Stimulated activated CD4-positive, alpha-beta T cell treated with anti-CD3 and anti-CD28 coated beads, Interleukin-4, amount 100 ng/mL, for 48 hours (primary cell): ENCODE data around the gene KCNE1.
A peak's percentile ranks its signal among the peaks of the same experiment; 100 is the strongest.
"Not testable (repeated sequence)": the region's sequence is repeated elsewhere in the genome, so short reads cannot be mapped to it uniquely, and the experiment has no call there.

ENCODE experiments used
- DNase-seq, 2 donors: peaks; one replicate each; pipeline ENCODE4 v3.0.0-alpha.2; 2020; ENCODE audit warnings: low read depth in 2 of 2

Gene KCNE1

DNA sequence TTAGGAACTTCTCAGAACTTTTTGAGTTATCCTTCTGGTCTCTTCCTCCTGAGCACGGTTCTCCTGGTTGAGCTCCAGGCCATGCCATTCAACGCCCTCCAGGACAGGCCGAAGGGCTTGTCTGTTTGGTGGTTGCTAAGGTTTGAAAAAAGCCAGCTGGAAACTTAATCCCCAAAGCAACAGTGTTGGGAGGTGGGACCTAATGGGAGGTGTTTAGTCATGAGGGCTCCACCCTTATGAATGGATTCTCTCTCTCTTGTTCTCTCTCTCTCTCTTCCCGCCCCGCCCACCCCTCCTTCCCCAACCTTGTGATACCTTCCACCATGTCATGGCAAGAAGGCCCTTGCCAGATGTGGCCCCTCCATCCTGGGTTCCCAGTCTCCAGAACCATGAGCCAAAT is 829 bp downstream of the KCNE1 start:
- no peak for DNase-seq

DNA sequence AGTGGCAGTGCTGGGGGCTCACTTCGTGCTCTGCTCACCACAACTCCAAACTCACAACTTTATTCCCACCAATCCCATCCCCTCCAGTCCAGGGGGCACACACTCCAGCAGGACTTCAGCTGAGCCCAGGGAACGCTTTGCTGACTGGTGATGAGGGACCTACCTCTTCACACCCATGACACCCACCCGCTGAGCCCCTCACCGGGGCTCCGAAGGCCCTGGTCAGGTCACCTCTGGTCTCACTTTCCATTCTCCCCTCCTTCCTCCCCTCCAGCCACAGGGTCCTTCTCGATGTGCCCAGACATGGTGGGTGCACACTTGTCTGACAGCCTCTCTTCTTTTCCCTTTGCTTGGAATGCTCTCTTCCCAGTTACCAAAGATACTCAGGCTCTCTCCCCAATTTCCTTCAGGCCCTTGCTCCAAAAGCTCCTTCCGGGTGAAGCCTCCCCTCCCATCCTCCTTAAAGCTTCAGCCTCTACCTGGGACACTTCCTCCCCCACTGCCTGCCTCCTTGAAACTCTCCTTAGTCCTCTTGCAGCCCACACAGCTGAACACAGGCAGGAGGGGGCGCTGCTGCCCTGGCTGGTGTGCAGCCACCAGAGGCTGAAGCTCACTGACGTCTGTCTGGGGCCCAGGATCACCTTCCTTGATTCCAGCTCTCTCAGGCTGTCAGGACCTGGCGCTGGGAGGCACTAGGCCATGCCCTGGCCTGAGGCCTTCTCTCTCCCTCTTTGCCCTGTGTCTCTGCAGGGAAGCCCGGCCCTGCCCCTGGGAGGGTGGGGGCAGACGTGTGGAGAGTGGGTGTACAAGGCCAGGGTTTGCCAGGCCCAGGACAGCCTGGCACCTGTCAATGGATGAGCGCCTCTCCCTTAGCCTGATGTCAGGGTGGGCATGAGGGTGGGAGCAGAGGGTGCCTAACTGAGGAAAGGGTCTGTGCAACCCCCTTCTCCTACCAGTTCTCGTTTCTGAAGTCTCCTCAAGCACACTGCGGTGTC is 1.6 kb downstream of the KCNE1 start:
- peak; percentile 64 to 68 for DNase-seq

DNA sequence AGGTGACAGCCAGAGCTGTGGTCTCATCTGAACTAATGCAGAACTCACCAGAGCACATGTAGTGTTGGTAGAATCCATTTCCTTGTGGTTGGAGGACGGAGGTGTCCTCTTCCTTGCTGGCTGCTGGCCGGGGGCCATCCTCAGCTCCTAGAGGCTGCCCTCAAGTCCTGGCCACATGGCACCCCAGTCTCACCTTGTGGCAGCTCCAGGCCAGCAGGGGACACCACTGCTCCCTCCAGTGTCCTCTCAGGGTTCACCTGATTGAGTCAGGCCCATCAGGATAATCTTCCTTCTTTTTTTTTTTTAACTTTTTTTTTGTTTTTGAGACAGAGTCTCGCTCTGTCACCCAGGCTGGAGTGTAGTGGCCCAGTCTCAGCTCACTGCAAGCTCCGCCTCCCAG is 2.9 kb downstream of the KCNE1 start:
- DNase-seq, result no peak

DNA sequence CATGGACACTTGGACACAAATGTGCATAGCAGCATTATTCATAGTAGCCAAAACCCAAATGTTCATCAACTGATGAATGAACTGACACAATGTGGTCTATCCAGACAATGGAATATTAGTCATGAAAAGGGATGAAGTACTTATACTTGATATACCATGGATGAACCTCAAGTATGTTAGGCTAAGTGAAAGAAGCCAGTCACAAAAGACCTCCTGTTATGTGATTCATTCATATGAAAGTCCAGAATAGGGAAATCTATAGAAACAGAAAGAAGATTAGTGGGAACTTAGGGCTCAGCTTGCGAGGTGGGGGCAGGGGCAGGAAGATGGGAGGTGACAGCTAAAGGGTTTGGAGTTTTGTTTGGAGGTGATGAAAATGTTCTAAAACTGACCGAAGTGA is 7.4 kb downstream of the KCNE1 start:
- DNase-seq, result no peak

DNA sequence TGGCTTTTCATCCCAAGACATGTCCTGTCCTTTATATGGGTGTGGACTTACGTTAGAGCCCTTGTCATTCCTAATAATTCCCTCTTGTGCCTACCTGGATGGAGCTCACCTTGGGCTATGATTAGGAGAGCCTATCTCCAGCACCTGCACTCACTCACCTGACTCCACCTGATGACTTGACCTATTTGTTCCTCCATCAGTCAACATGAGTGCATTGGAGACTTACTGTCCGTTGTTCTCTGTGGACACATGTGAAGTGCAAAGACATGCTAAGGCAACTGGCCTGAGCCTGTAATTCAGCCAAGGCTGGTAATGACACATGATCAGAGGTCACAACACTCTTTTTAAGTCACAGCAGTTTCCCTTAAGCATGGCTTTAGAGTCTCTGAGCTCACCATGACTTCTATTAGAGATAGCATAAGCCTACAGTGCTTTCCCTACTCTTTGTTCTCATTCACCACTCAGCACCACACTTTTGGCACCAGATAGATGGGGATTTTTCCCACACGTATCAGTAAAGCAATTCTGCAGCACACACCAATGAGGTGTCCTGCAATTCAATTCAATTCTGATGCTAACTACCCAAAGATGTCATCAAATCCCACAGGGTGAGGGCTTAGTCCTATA is 9.4 kb downstream of the KCNE1 start:
- DNase-seq, result no peak

DNA sequence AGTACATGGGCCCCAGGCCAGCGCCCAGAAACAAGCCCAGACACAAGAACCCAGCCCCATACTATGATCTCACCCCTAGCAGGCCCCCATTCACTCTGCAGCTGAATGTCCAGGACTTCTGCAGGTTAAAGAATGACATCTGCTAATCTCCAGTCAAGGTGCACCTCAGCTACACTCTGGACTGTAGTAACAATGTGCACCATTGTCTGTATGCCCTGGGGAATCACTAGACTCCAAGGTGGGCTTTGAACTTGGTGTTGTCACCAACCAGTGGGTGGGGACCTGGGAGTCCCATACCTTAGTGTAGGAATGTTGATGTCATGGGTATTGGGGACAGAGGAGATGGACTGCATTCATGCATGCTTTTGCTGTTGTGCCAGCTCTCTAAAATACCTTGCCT is 10.3 kb downstream of the KCNE1 start:
- no peak for DNase-seq

DNA sequence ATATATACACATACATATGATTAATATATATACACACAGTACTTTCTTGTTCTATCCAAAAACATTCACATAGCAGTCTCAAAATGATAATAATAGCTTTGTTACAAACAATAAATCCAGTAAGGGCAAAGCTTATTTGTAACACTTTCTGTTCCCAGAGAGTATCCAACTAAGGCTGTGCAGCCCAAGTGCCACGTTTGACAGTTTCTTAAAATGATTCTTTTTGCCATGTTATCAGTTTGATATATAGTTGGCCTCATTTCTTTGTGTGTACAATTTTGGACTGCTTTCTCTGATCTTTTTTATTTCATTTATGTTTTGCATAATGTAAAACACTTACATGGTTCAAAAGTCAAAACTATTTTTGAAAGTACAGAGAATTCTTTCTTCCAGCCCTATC is 11.8 kb downstream of the KCNE1 start:
- no peak for DNase-seq

DNA sequence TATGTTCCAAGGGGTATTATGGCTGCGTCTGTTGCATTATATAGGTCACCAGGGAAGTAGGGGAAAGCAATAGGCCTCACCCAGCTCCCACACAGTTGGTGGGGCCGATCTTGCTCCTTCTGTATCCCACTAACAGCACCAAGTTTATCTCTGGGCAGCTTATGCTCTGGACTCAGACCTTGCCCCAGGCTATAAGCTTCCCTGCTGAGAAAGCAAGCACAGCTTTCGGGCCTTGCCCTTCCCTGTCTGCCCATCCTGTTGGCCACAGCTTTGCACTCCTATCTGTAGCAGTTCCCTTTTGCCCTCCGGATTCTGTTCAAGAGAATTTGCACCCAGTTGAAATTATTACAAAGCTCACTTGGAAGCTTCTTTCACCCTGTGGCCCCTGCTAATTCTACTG is 12.9 kb downstream of the KCNE1 start:
- no peak for DNase-seq

DNA sequence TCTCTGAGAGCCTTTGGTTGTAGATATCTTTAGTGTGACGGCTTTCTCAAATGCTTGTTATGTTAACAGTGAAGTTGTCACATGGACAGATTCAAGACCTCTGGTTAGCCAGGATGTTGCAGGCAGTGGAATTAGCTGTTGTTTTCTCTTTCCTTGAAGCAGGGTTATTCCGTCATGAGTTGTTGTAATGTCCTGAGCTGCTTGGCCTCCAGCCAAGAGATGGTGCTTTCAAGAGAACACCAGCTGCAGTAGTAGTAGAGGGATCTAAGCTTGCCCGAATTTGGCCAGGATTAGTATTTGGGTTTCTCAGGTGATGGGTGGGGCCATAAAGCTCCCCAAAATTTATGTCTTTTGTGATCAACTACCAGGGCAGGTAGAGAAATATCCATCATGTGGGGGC is 13.4 kb downstream of the KCNE1 start:
- no peak for DNase-seq

DNA sequence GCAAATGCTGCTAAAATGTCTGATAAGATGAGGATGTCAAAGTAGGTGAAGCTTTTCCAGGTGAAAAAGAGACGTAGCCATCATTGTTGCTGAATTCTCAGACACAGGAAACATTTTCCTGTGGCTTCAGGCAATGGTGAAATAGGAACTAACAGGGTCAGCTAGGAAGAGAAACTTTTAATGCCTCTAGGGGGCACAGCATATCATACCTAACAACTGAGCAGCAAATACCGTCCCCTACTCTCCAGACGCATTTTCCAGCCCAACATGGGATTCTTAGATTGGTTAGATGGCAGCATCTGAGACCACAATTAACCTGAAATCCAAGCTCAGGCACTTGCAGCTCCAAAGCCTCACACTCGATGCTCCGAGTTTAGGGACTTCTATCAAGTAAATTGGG is 28.2 kb downstream of the KCNE1 start:
- DNase-seq, result not testable (repeated sequence)

DNA sequence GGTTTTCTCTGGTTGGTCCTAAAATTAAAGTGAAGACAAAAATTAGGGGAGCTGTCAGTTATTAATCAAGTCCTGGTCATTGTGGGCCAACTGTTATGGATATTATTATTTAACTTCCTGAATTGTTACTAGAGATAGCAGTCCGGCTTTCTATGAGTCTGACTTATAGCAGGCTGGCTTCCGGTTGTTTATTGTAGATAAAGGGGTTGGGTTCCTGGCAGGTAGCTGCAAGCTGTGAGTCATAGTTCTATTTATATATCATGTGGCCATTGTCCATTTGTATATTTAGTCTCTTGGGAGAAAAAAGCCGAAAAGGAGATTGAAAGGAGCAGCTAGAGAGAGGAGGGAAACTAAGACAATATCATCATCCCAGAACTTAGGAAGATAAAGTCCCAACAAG is 28.6 kb downstream of the KCNE1 start:
- DNase-seq, result not testable (repeated sequence)

DNA sequence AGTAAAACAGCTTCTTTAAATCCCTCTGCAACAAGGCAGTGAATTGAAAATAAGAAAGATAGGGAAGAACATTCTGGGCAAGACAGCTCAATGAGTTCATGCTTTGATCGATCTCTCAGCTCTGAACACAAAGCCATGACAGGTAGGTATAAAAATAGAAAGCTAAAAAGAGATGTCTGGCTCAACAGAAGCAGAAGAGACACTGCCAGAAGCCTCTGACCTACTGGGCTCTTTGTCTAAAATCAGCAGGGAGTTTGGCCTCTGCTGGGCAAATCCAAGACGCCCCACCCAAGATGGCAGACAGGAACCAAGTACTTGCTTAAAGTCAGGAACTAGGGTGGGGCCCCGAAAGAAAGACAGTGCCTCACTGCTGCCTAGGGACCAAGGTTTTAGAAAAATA is 44.7 kb downstream of the KCNE1 start:
- DNase-seq, result not testable (repeated sequence)

DNA sequence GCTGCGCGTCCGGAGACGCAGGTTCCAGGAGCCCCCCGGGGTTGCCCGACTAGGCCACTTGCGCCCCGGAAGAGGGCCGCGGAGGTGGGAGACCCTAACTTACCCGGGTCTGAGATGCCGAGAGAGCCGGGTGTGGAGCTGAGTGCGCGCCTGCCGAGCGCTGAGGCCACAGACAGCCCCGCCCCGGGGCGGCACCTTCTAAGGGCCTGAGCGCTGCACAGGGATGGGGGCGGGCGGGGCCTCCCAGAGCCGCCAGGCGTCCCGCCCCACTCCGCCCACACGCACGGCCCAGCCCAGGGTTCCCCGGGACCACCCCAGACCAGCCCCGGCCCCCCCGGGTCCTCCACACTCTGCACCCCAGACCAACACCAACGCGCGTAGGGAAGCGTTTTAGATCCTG is 52.6 kb downstream of the KCNE1 start:
- DNase-seq, result not testable (repeated sequence)

DNA sequence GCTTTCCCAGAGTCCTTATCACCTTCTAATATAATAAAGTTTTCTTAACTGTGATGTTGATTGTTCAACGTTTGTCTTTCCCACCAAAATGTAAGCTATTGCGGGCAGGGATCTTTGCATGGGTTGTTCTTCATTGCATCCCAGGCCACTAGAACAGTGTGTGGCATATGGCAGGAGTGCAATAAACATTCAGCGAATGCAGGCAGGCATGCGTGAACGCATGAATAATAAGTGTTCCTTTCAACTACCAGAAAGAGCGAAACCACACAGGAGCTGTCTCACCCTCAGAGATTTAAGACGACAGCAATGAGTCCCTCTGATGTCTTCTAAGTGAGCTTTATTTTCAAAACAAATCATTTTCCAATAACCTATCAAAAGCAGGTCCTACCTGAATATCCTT is 53.7 kb downstream of the KCNE1 start:
- not testable (repeated sequence) for DNase-seq

DNA sequence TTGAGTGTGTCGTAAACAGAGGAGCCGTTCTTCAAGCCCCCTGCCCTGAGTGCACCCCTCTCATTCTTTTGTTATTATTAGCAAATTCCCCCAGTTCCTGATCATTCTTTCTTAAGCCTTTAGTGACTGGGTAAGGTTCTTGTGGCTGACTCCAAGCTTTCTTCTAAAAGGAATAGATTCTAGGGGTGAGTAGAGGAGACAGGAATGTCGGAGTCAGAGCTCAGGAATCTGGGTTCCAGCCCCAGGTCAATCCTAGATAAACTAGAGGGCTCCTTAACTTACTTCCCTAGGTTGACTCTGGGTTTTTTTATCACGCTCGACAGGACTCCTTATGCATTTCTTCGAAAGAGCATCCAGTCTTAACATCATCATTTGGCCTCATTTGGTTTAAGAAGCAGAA is 55.8 kb downstream of the KCNE1 start:
- not testable (repeated sequence) for DNase-seq

DNA sequence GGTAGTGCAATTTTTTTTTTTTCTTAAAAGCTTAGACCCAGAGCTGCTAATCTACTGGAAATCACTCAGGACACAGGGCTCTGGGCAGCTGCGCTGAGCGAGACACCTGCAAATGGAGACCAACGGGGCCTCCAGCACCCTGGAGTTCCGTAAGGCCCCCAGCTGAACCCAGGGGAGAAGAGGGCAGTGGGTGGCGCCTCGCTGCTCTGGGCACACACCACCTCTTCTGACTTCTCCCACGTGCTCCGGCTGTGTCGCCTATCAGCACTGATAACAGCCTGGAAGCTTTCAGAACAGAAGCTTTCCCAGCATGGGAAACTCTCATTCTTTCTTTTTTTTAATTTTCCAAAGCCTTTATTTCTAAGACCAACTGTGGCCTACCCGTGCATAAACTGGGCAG is 56.4 kb downstream of the KCNE1 start:
- DNase-seq, result not testable (repeated sequence)

DNA sequence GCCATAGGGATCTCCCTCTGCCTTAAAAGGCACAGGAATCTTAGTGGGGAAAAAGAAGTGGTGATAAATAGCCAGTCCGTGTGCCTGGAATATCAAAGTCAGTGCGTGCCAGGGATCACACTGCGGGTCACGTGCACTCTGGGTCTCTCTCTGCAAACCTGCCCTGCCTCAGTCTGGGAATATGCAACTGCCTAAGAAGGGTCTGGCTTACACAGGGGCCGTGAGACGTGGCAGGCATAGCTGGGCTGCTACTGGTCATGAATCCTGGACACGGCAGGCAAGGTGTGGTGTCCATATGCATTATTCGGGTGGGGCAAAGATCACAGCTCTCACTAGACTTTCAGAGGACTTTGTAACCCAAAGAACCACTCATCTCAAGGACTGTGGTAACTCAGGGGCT is 65.0 kb downstream of the KCNE1 start:
- not testable (repeated sequence) for DNase-seq

DNA sequence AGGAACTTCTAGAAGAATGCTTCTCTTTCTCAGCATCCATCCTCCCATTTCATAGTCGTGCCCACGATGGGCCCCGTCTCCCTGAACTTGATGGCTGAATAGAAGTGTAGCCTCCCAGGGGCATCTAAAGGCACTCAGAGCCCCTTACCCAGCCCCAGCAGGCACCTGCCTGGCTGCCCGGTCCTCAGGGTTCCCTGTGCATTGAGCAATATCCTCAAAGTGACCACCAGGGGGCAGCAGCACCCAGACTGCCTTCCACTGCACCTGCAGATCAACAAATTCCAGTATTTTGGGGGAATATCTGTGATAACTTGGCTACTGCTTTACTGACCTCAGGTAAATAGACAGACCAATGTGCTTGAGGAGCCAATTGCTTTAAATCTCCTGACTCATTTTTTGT is 68.5 kb downstream of the KCNE1 start:
- not testable (repeated sequence) for DNase-seq

DNA sequence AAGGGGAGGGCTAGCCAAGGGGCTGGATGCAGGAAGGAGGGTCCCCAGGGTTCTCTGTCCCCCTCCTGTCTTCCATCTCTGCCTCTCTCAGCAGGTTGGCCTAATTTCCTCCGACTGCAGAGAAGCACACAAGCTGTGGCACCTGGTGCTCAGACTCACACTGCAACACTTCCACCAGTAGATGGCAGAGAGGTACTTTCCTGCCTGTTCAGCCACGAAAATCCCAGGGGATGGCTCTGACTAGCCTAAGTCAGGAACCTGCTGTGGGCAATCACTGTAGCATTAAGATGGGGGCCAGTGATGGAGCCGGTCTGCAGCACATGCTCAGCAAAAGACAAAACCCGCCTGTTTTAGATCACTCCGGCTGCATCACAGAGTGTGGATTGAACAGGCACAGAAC is 82.3 kb downstream of the KCNE1 start:
- not testable (repeated sequence) for DNase-seq

DNA sequence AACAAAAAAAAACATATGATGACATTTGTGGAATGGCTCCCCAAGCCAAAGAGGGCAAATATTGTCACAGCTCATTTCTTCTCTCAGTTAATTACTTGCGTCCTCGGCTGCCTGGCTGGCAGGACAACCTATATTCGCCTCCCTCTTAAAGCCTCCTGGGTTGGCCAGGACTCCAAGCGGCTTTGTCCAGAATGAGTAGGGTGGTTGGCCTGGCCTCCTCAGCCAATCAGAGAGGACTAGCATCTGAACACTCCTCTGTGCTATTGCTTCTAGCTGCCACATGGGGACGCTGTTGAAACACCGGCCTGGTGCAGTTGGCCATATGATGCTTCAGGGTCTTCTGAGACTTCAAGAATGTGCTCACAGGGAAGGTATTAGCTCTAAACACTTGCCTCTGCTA is 83.6 kb downstream of the KCNE1 start:
- not testable (repeated sequence) for DNase-seq

DNA sequence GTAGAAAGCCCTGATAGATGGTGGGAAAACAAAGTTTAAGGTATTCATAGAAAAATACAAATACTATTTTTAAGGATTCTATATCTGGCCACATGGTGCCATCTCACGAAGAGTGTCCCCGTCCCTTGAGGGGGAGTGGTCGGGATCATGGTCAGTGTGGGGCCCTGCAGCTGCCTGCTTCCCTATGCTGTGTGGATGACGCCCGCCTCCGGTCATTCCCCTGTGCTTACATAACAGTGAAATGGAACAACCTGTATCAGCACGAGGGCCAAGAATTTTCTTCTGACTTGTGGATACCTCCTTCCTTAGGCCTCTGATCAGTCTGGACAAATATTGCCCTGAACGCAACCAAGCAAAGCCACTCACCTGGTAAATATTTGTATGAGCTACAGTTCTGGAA is 84.7 kb downstream of the KCNE1 start:
- DNase-seq, result not testable (repeated sequence)

DNA sequence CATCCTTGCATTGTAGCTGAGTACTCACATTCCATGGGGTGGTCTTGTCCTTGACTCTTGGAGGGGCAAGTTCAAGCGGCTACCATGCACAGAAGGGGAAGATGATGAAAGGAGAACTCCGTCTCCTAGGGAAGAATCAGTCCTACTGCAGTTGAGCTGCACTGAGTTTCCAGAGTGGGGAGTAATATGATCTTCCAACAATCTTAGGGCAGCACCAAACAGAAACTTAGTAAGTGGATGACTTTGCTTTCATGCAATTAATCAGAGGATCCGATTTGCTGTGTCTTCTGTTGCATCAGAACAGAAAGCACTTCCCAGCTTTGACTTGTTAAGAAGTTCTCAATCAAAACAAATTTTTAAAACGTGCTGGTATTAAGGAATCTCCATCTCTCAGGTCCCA is 88.2 kb downstream of the KCNE1 start, which contains the start of gene SMIM34:
Gene SMIM34 (minus strand): TSS at position 147 of the 400 bp plus-strand sequence. CDS start 112 bp downstream, at position 35.
- not testable (repeated sequence) for DNase-seq
